IMR-90 (cell line): Measurements from ENCODE around the gene DNMT3A. TPM values are rescaled to one million over a fixed set of nuclear protein-coding genes. Genes with fewer than 3 reads are reported as not detected.

Source experiments
- polyA plus RNA-seq, 3 experiments: library from polyadenylated mRNA; depleted of rRNA; stranded (reverse); fragments of >200 nt; gene quantifications; 2 replicates each; pipeline ENCODE4 v1.2.3, GENCODE V29; 2012; ENCODE audit warnings: low replicate concordance in 1 of 3
- total RNA-seq: library from RNA; depleted of rRNA; stranded (reverse); fragments of >200 nt; gene quantifications from 2 replicates; pipeline ENCODE4 v1.2.3, GENCODE V29; 2012
- TF ChIP-seq, protein P1 (sequence below): conservative IDR thresholded peaks from 2 replicates; pipeline ENCODE4 v1.5.1; 2012; ENCODE audit warnings: mild to moderate bottlenecking, low read depth, low read length, improper control_type of control experiment

Gene DNMT3A
- total and polyA plus RNA-seq, 2 of the 4 experiments (the other 2 are of a cell fraction), result 4.4 to 9.7 TPM

DNA sequence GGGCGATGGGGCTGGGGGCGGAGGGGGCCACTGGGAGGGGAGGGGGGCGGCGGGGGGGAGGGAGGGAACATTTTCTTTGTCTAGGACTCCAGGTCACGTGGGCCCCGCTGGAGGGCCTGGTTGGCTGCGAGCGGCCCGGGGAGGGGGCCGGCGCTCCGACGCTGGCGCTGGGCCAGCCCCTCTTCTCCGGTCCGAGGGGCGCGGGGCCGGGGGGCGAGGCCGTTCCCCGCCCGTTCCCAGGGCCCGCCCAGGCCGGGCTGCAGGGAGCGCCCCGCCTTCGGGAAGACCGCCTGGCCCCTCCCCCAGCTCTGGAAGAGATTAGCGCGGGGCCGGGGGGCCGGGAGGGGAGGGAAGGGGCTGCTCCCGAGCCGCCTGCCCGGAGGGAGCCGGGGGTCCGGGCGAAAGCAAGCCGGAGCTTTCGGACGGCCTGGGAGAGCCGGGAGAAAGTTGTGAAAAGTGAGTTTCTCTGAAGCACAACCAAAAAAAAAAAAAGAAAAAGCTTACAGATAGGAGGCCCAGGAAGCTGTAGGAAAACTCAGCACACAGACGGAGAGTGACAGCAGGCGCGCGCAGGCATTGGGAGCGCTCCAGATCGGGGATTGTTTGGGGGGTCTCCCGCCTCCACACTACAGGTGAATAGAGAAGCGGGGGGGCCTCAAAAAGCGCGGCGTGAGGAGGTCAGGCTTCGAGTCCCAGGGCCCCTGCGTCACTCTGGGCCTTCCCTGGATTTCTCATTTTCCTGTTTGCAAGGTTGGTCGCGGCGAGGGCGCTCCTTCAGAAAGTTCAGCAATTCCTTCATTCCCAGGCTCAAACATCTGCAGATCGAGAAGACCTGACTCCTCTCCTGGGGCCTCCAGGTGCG lies 89.2 kb downstream of the DNMT3A start (continued):
- TF ChIP-seq, protein P1, sequence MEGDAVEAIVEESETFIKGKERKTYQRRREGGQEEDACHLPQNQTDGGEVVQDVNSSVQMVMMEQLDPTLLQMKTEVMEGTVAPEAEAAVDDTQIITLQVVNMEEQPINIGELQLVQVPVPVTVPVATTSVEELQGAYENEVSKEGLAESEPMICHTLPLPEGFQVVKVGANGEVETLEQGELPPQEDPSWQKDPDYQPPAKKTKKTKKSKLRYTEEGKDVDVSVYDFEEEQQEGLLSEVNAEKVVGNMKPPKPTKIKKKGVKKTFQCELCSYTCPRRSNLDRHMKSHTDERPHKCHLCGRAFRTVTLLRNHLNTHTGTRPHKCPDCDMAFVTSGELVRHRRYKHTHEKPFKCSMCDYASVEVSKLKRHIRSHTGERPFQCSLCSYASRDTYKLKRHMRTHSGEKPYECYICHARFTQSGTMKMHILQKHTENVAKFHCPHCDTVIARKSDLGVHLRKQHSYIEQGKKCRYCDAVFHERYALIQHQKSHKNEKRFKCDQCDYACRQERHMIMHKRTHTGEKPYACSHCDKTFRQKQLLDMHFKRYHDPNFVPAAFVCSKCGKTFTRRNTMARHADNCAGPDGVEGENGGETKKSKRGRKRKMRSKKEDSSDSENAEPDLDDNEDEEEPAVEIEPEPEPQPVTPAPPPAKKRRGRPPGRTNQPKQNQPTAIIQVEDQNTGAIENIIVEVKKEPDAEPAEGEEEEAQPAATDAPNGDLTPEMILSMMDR, result no peak
